Effector memory CD4-positive, alpha-beta T cell (primary cell): Measurements from ENCODE around the gene PCDHGA1.
A peak's percentile ranks its signal among the peaks of the same experiment; 100 is the strongest.
"Not testable (repeated sequence)": the region's sequence is repeated elsewhere in the genome, so short reads cannot be mapped to it uniquely, and the experiment has no call there.

Experiments used
- DNase-seq, 3 donors: peaks; one replicate each; pipeline ENCODE4 v3.0.0-alpha.2; 2020
- H3K27ac ChIP-seq: 2 replicates; pipeline ENCODE4 v1.7.0; 2013; ENCODE audit warnings: mild to moderate bottlenecking, low read length, moderate library complexity; ENCODE audit not compliant: insufficient read depth, poor library complexity, severe bottlenecking
- H3K27me3 ChIP-seq: replicated peaks from 2 replicates; pipeline ENCODE4 v1.7.0; 2013; ENCODE audit warnings: mild to moderate bottlenecking, low read length; ENCODE audit not compliant: insufficient read depth, control insufficient read depth, poor library complexity, severe bottlenecking
- H3K36me3 ChIP-seq: 2 replicates; pipeline ENCODE4 v1.7.0; 2013; ENCODE audit warnings: mild to moderate bottlenecking, low read length, moderate library complexity; ENCODE audit not compliant: control insufficient read depth, insufficient read depth
- H3K4me1 ChIP-seq: 2 replicates; pipeline ENCODE4 v1.7.0; 2013; ENCODE audit warnings: low read length, mild to moderate bottlenecking; ENCODE audit not compliant: control insufficient read depth, insufficient read depth, poor library complexity, severe bottlenecking
- H3K4me3 ChIP-seq: 2 replicates; pipeline ENCODE4 v1.7.0; 2013; ENCODE audit warnings: low read length, low read depth, mild to moderate bottlenecking; ENCODE audit not compliant: insufficient read depth, poor library complexity, severe bottlenecking
- H3K9me3 ChIP-seq: 2 replicates; pipeline ENCODE4 v1.7.0; 2013; ENCODE audit warnings: mild to moderate bottlenecking, low read length, moderate library complexity; ENCODE audit not compliant: control insufficient read depth

The PCDHGA1 gene

GRCh38 chr5:141362719-141363118, 32.4 kb downstream of the PCDHGA1 start:
- H3K36me3 ChIP-seq: no peaks in the 10 kb centered on the region
- no peak overlapping the region for H3K4me3 ChIP-seq
- no peaks in the 10 kb centered on the region for H3K9me3 ChIP-seq
- no peak for DNase-seq
- H3K27ac ChIP-seq: no peak overlapping the region
- no peaks in the 10 kb centered on the region for H3K4me1 ChIP-seq
- peaks cover 19% of the 10 kb centered on the region for H3K27me3 ChIP-seq

DNA sequence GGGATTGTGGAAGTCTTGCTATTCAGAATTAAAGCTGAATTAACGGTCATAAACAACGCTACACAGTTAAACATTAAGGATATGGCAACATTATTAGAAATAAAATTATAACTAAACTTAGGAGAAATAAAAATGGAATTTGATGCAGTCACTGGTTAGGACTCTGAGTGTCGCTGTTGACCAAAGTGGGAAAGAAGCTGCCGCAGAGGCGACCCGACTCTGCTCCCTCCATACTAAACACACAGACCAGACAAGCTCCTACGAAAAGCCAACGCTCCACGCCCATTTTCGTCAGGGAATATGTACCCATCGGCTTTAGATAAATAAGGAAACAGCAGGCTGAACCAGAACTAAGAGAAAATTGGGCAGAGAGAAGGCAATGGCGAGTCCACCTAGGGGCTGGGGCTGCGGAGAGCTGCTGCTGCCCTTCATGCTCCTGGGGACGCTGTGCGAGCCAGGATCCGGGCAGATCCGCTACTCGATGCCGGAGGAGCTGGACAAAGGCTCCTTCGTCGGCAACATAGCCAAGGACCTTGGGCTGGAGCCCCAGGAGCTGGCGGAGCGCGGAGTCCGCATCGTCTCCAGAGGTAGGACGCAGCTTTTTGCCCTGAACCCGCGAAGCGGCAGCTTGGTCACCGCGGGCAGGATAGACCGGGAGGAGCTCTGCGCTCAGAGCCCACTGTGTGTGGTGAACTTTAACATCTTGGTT, 33.8 kb downstream of the PCDHGA1 start, which contains the start of gene PCDHGA5:
Gene PCDHGA5, plus strand, starts transcription at position 211 of the 709 bp plus-strand sequence. Its CDS starts 169 bp downstream, at position 380.
- Histone ChIP-seq H3K4me3 (no peak within 1 kb of the TSS), H3K36me3 (no peaks in the 10 kb centered on the region), H3K4me1 (no peaks in the 10 kb centered on the region), H3K27me3 (peaks cover 19% of the 10 kb centered on the region), H3K9me3 (no peaks in the 10 kb centered on the region), H3K27ac (no peak within 1 kb of the TSS)
- DNase-seq: no peak

GRCh38 chr5:141366016-141366896, 35.9 kb downstream of the PCDHGA1 start:
- Histone ChIP-seq H3K27me3 (peaks cover 23% of the 10 kb centered on the region), H3K27ac (no peak overlapping the region), H3K4me3 (no peak overlapping the region), H3K36me3 (no peaks in the 10 kb centered on the region), H3K9me3 (no peaks in the 10 kb centered on the region), H3K4me1 (no peaks in the 10 kb centered on the region)
- no peak for DNase-seq

- Histone ChIP-seq H3K9me3 (peaks cover 5% of the 10 kb centered on the region), H3K27ac (no peak within 1 kb of the TSS), H3K4me1 (no peaks in the 10 kb centered on the region), H3K4me3 (peak within 1 kb of the TSS; percentile 31), H3K36me3 (no peaks in the 10 kb centered on the region), H3K27me3 (peaks cover 20% of the 10 kb centered on the region)
- peak in 1 of 3 donors; percentile 21 for DNase-seq
These were observed 39.9 kb downstream of the PCDHGA1 start, which contains the start of gene PCDHGB3 for GRCh38 chr5:141369994-141370848. Gene PCDHGB3 (plus strand): TSS chr5:141370242. CDS start chr5:141370395, 153 bp downstream.

DNA sequence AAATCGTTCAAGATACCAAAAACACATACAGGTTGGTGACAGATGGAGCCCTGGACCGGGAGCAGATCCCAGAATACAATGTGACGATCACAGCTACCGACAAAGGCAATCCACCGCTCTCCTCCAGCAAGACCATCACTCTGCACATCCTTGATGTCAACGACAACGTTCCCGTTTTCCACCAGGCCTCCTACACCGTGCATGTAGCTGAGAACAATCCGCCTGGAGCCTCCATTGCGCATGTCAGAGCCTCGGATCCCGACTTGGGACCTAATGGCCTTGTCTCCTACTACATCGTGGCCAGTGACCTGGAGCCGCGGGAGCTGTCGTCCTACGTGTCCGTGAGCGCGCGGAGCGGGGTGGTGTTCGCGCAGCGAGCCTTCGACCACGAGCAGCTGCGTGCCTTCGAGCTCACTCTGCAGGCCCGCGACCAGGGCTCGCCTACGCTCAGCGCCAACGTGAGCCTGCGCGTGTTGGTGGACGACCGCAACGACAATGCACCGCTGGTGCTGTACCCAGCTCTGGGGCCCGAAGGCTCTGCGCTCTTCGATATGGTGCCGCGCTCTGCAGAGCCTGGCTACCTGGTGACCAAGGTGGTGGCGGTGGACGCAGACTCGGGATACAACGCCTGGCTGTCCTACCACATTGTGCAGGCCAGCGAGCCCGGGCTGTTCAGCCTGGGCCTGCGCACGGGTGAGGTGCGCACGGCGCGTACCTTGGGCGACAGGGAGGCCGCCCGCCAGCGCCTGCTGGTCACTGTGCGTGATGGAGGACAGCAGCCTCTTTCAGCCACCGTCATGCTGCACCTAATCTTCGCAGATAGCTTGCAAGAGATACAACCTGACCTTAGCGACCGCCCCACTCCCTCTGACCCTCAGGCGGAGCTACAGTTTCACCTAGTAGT, 41.5 kb downstream of the PCDHGA1 start:
- H3K9me3 ChIP-seq: peaks cover 5% of the 10 kb centered on the region
- H3K27me3 ChIP-seq: peaks cover 7% of the 10 kb centered on the region

DNA sequence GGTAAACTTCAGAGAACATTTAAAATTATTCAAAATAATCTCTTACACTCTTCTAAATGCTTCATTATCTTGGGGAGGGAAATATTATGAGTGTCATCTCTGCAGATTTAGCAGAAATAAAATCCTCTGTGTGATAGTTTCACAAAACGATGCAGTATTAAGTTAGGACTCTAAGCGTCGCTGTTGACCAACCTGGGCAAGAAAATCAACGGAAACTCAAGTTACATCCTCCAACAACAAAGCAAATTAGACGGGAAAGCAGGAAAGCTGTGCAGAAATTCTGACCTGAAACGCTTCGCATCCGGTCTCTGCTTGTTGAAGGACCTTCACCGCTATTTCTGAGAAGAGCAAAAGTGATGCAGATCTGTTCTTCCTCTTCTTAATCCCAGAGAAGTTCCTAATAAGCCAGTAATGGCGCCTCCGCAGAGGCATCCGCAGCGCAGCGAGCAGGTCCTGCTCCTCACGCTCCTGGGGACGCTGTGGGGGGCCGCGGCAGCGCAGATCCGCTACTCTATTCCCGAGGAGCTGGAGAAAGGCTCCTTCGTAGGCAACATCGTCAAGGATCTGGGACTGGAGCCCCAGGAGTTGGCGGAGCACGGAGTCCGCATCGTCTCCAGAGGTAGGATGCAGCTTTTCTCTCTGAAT, 43.5 kb downstream of the PCDHGA1 start, which contains the start of gene PCDHGA6:
Gene PCDHGA6, plus strand, starts transcription at position 219 of the 645 bp plus-strand sequence. Its CDS starts 193 bp downstream, at position 412.
- DNase-seq: no peak
- no peaks in the 10 kb centered on the region for H3K36me3 ChIP-seq
- H3K4me3 ChIP-seq: no peak within 1 kb of the TSS
- no peaks in the 10 kb centered on the region for H3K4me1 ChIP-seq
- H3K27me3 ChIP-seq: peaks cover 6% of the 10 kb centered on the region
- H3K27ac ChIP-seq: no peak within 1 kb of the TSS
- H3K9me3 ChIP-seq: peaks cover 5% of the 10 kb centered on the region

More for the DNA sequence above, 41.5 kb downstream of the PCDHGA1 start:
- Histone ChIP-seq H3K36me3 (no peaks in the 10 kb centered on the region), H3K4me1 (no peaks in the 10 kb centered on the region), H3K4me3 (no peak overlapping the region), H3K27ac (no peak overlapping the region)
- DNase-seq: no peak

GRCh38 chr5:141374627-141375026, 44.3 kb downstream of the PCDHGA1 start:
- no peaks in the 10 kb centered on the region for H3K4me1 ChIP-seq
- no peak for DNase-seq
- H3K9me3 ChIP-seq: peaks cover 5% of the 10 kb centered on the region
- H3K27ac ChIP-seq: no peak overlapping the region
- H3K36me3 ChIP-seq: no peaks in the 10 kb centered on the region
- no peak overlapping the region for H3K4me3 ChIP-seq
- peaks cover 3% of the 10 kb centered on the region for H3K27me3 ChIP-seq

GRCh38 chr5:141375444-141376155, 45.3 kb downstream of the PCDHGA1 start:
- not testable (repeated sequence) for H3K4me3 ChIP-seq, H3K27ac ChIP-seq, DNase-seq, H3K27me3 ChIP-seq, H3K36me3 ChIP-seq, H3K9me3 ChIP-seq, H3K4me1 ChIP-seq
